Common myeloid progenitor, CD34-positive (primary cell): ENCODE results near the gene CRELD2.
A peak's percentile ranks its signal among the peaks of the same experiment; 100 is the strongest.
"Not testable (repeated sequence)": the region's sequence is repeated elsewhere in the genome, so short reads cannot be mapped to it uniquely, and the experiment has no call there.

ENCODE experiments used
- CTCF ChIA-PET: fragments of 350-600 bp; sonication (Branson Sonifier 250); formaldehyde crosslinking; loops from one replicate; lab custom pipeline; 2021; ENCODE audit warnings: antibody characterized with exemption; lab: Charles Lee
- POLR2A ChIA-PET: fragments of 350-600 bp; sonication (Branson Sonifier 250); formaldehyde crosslinking; loops from one replicate; lab custom pipeline; 2021; ENCODE audit warnings: antibody characterized with exemption; lab: Charles Lee
- DNase-seq, 3 donors: peaks; one replicate each; pipeline versions ENCODE4 v3.0.0 to v3.0.0-alpha.2; 2013
- H3K27ac ChIP-seq, 2 experiments: 1 replicate in 1 of 2; 2 replicates in 1 of 2; pipeline ENCODE4 v1.7.0; 2013; ENCODE audit warnings: inconsistent platforms in 2 of 2, low read length in 2 of 2, mild to moderate bottlenecking in 2 of 2, low read depth in 1 of 2, moderate library complexity in 1 of 2; ENCODE audit not compliant: severe bottlenecking in 2 of 2, insufficient read depth in 1 of 2, poor library complexity in 1 of 2
- H3K27me3 ChIP-seq, 5 experiments: replicated peaks in 2 of 5; 1 replicate in 3 of 5; 2 replicates in 2 of 5; pipeline versions ENCODE4 v1.6.1 to v1.7.0; 2013; ENCODE audit warnings: low read length in 4 of 5, mild to moderate bottlenecking in 2 of 5, moderate library complexity in 2 of 5, inconsistent platforms in 1 of 5; ENCODE audit not compliant: insufficient read depth in 5 of 5, control insufficient read depth in 4 of 5
- H3K36me3 ChIP-seq, 4 experiments: 1 replicate in 2 of 4; 2 replicates in 2 of 4; pipeline versions ENCODE4 v1.6.1 to v1.7.0; 2013; ENCODE audit warnings: low read length in 3 of 4, control low read depth in 1 of 4, mild to moderate bottlenecking in 1 of 4; ENCODE audit not compliant: control insufficient read depth in 4 of 4, insufficient read depth in 4 of 4
- H3K4me1 ChIP-seq, 4 experiments: 1 replicate in 3 of 4; 2 replicates in 1 of 4; pipeline versions ENCODE4 v1.6.1 to v1.7.1; 2013; ENCODE audit warnings: low read length in 3 of 4, mild to moderate bottlenecking in 3 of 4, control low read depth in 1 of 4, inconsistent platforms in 1 of 4, moderate library complexity in 1 of 4; ENCODE audit not compliant: control insufficient read depth in 4 of 4, insufficient read depth in 4 of 4; ENCODE audit errors: control extremely low read depth in 1 of 4
- H3K4me3 ChIP-seq, 7 experiments: 1 replicate in 4 of 7; 2 replicates in 3 of 7; pipeline versions ENCODE4 v1.5.1 to v1.7.0; 2013; ENCODE audit warnings: mild to moderate bottlenecking in 7 of 7, low read length in 6 of 7, moderate library complexity in 6 of 7, inconsistent platforms in 2 of 7, low read depth in 2 of 7, control low read depth in 1 of 7; ENCODE audit not compliant: insufficient read depth in 4 of 7, control insufficient read depth in 1 of 7; ENCODE audit errors: extremely low read depth in 1 of 7
- H3K9me3 ChIP-seq, 5 experiments: 1 replicate in 4 of 5; 2 replicates in 1 of 5; pipeline versions ENCODE4 v1.6.1 to v1.7.1; 2013; ENCODE audit warnings: low read length in 4 of 5, mild to moderate bottlenecking in 2 of 5, inconsistent platforms in 1 of 5, low read depth in 1 of 5, moderate library complexity in 1 of 5; ENCODE audit not compliant: control insufficient read depth in 4 of 5, insufficient read depth in 2 of 5; ENCODE audit errors: control extremely low read depth in 1 of 5
- WGBS: methylation state at CpG from one replicate; pipeline ENCODE4 v1.1.5; 2013; ENCODE audit not compliant: insufficient coverage; 5-methylcytosine and 5-hydroxymethylcytosine counted together

The CRELD2 gene

GRCh38 chr22:49943405-49943765, 25.0 kb downstream of the CRELD2 start:
- H3K27me3 ChIP-seq = no peaks in the 10 kb centered on the region
- DNase-seq = no peak
- ChIA-PET POLR2A (interaction anchor here (1.1 kb wide), 1 partner anchor 16 kb away, joined by 3 read pairs; no protein-coding TSS in a partner anchor), CTCF (interaction anchor here (1.4 kb wide), 1 partner anchor 13 kb away, joined by 5 read pairs; no protein-coding TSS in a partner anchor)
- H3K9me3 ChIP-seq = peaks cover 0 to 4% (median 0%) of the 10 kb centered on the region in 5 experiments
- no peak overlapping the region for H3K27ac ChIP-seq
- 100% methylated on average over 6 of the region's 11 CpGs for WGBS
- H3K36me3 ChIP-seq = no peaks in the 10 kb centered on the region
- H3K4me3 ChIP-seq = no peak overlapping the region
- H3K4me1 ChIP-seq = peaks cover 0 to 34% (median 12%) of the 10 kb centered on the region in 4 experiments

- H3K4me3 ChIP-seq = no peak overlapping the region
- H3K27me3 ChIP-seq = no peaks in the 10 kb centered on the region
- DNase-seq = no peak
- peaks cover 0 to 4% (median 0%) of the 10 kb centered on the region in 5 experiments for H3K9me3 ChIP-seq
- no peaks in the 10 kb centered on the region for H3K36me3 ChIP-seq
- no peak overlapping the region for H3K27ac ChIP-seq
- CTCF ChIA-PET = interaction anchor here (1.4 kb wide), 1 partner anchor 13 kb away, joined by 5 read pairs; no protein-coding TSS in a partner anchor
- POLR2A ChIA-PET = no interaction called here
- peaks cover 0 to 29% (median 10%) of the 10 kb centered on the region in 4 experiments for H3K4me1 ChIP-seq
- WGBS = 93% methylated on average over 24 of the region's 25 CpGs
Observed at GRCh38 chr22:49943771-49944398, 25.5 kb downstream of the CRELD2 start.

- Histone ChIP-seq H3K27ac (no peak overlapping the region), H3K9me3 (peaks cover 0 to 4% (median 0%) of the 10 kb centered on the region in 5 experiments), H3K36me3 (no peaks in the 10 kb centered on the region), H3K4me1 (peaks cover 0 to 29% (median 10%) of the 10 kb centered on the region in 4 experiments), H3K27me3 (no peaks in the 10 kb centered on the region), H3K4me3 (no peak overlapping the region)
- ChIA-PET CTCF (interaction anchor here (1.4 kb wide), 1 partner anchor 14 kb away, joined by 5 read pairs; no protein-coding TSS in a partner anchor), POLR2A (no interaction called here)
- WGBS = 98% methylated on average over 10 of the region's 13 CpGs
- no peak for DNase-seq
Observed at GRCh38 chr22:49944399-49944891, 26.0 kb downstream of the CRELD2 start.

GRCh38 chr22:49945042-49945794, 26.8 kb downstream of the CRELD2 start:
- 100% methylated on average over 1 of the region's 17 CpGs for WGBS
- H3K4me1 ChIP-seq = peaks cover 0 to 29% (median 10%) of the 10 kb centered on the region in 4 experiments
- H3K9me3 ChIP-seq, H3K27ac ChIP-seq, H3K4me3 ChIP-seq, H3K27me3 ChIP-seq, H3K36me3 ChIP-seq, POLR2A ChIA-PET: not testable (repeated sequence)
- DNase-seq = peak in 2 of 3 donors; percentile 55 to 72
- CTCF ChIA-PET = interaction anchor here (1.0 to 2.1 kb wide), 2 partner anchors 8 to 22 kb away, joined by 3 to 5 read pairs; no protein-coding TSS in a partner anchor

GRCh38 chr22:49946612-49947295, 28.3 kb downstream of the CRELD2 start:
- Histone ChIP-seq H3K27ac (no peak overlapping the region), H3K4me1 (peaks cover 0 to 42% (median 20%) of the 10 kb centered on the region in 4 experiments), H3K9me3 (no peaks in the 10 kb centered on the region), H3K4me3 (no peak overlapping the region), H3K27me3 (no peaks in the 10 kb centered on the region), H3K36me3 (no peaks in the 10 kb centered on the region)
- ChIA-PET CTCF (interaction anchor here (1.0 to 2.1 kb wide), 5 partner anchors 9 to 21 kb away, joined by 3 to 6 read pairs (median 3); no protein-coding TSS in a partner anchor), POLR2A (no interaction called here)
- 96% methylated on average over 16 of the region's 17 CpGs for WGBS
- DNase-seq = no peak

- Histone ChIP-seq H3K27ac (no peak overlapping the region), H3K4me1 (peaks cover 0 to 47% (median 20%) of the 10 kb centered on the region in 4 experiments), H3K27me3 (no peaks in the 10 kb centered on the region), H3K36me3 (no peaks in the 10 kb centered on the region), H3K9me3 (no peaks in the 10 kb centered on the region), H3K4me3 (no peak overlapping the region)
- ChIA-PET CTCF (interaction anchor here (1.3 to 2.1 kb wide), 3 partner anchors 9 to 17 kb away, joined by 3 to 6 read pairs (median 5); no protein-coding TSS in a partner anchor), POLR2A (no interaction called here)
- DNase-seq = no peak
- WGBS = 98% methylated on average over 5 of the region's 6 CpGs
Observed at GRCh38 chr22:49947296-49947622, 28.8 kb downstream of the CRELD2 start.
